GM06990 (cell line): ENCODE results near the gene PCDHA11.
"Not testable (repeated sequence)": the region's sequence is repeated elsewhere in the genome, so short reads cannot be mapped to it uniquely, and the experiment has no call there.

Experiments used
- DNase-seq: peaks from one replicate; pipeline ENCODE4 v3.0.0-alpha.2; 2011; ENCODE audit not compliant: insufficient read length; ENCODE audit errors: extremely low read depth
- H3K27me3 ChIP-seq: replicated peaks from 2 replicates; pipeline ENCODE4 v1.6.0; 2011; ENCODE audit warnings: low read length; ENCODE audit not compliant: control insufficient read depth, insufficient read depth
- H3K36me3 ChIP-seq: 2 replicates; pipeline ENCODE4 v1.5.1; 2011; ENCODE audit warnings: low read length; ENCODE audit not compliant: control insufficient read depth, insufficient read depth
- H3K4me3 ChIP-seq: replicated peaks from 2 replicates; pipeline ENCODE4 v1.5.1; 2011; ENCODE audit warnings: low read depth, mild to moderate bottlenecking, control low read depth, low read length
- CTCF ChIP-seq: IDR thresholded peaks from 2 replicates; pipeline ENCODE4 v1.5.1; 2011; ENCODE audit warnings: low read length, control low read depth, mild to moderate bottlenecking, inconsistent platforms; ENCODE audit not compliant: insufficient read depth, poor library complexity, severe bottlenecking

Gene PCDHA11

GRCh38 chr5:140828362-140828737 is 40.4 kb upstream of the PCDHA11 start:
- no peak for DNase-seq
- Histone ChIP-seq H3K36me3 (no peaks in the 10 kb centered on the region), H3K4me3 (no peak overlapping the region), H3K27me3 (no peaks in the 10 kb centered on the region)
- TF ChIP-seq CTCF: no peak

GRCh38 chr5:140829511-140830501 is 39.0 kb upstream of the PCDHA11 start:
- H3K27me3 ChIP-seq, H3K4me3 ChIP-seq, H3K36me3 ChIP-seq, DNase-seq: not testable (repeated sequence)

GRCh38 chr5:140833993-140834392 is 34.8 kb upstream of the PCDHA11 start, which contains the start of gene PCDHA7:
PCDHA7 (plus strand) TSS chr5:140834269; CDS start chr5:140834384, 115 bp downstream.
- Histone ChIP-seq H3K4me3 (no peak within 1 kb of the TSS), H3K27me3 (no peaks in the 10 kb centered on the region), H3K36me3 (no peaks in the 10 kb centered on the region)
- TF ChIP-seq CTCF: no peak
- DNase-seq: no peak

- not testable (repeated sequence) for H3K4me3 ChIP-seq, H3K36me3 ChIP-seq, H3K27me3 ChIP-seq, DNase-seq
These were observed 34.2 kb upstream of the PCDHA11 start for GRCh38 chr5:140834439-140835008.

GRCh38 chr5:140835622-140836510 is 32.9 kb upstream of the PCDHA11 start:
- Histone ChIP-seq H3K36me3 (no peaks in the 10 kb centered on the region), H3K4me3 (no peak overlapping the region), H3K27me3 (no peaks in the 10 kb centered on the region)
- DNase-seq: no peak
- TF ChIP-seq CTCF: no peak

- no peak within 1 kb of the TSS for H3K4me3 ChIP-seq
- peak; percentile 20 for TF ChIP-seq CTCF
- H3K27me3 ChIP-seq: no peaks in the 10 kb centered on the region
- no peak for DNase-seq
- no peaks in the 10 kb centered on the region for H3K36me3 ChIP-seq
These were observed 27.5 kb upstream of the PCDHA11 start, which contains the start of gene PCDHA8 for GRCh38 chr5:140840978-140841962. PCDHA8 (plus strand) TSS chr5:140841187; CDS start chr5:140841322, 135 bp downstream.
